GM23338 (cell line): ENCODE results near the gene GATAD2B. TPM values are rescaled to one million over a fixed set of nuclear protein-coding genes. Genes with fewer than 3 reads are reported as not detected.

Source experiments
- ATAC-seq: fragments of 200-7000 bp; cut with Tn5 transposase; 3 replicates; pipeline ENCODE4 v1.9.1; 2020
- DNase-seq: peaks from one replicate; pipeline ENCODE4 v3.0.0-alpha.2; 2015; ENCODE audit warnings: low spot score
- H2AFZ ChIP-seq: fragments of 200-600 bp; sonication (generic); 2 replicates; pipeline ENCODE4 v1.8.0; 2016; ENCODE audit warnings: antibody characterized with exemption, mild to moderate bottlenecking, moderate library complexity
- H3F3A ChIP-seq: fragments of 200-600 bp; sonication (generic); replicated peaks from 2 replicates; pipeline ENCODE4 v1.8.0; 2017; ENCODE audit warnings: antibody characterized with exemption, mixed run types, low read depth
- H3K27ac ChIP-seq: fragments of 200-600 bp; sonication (generic); 2 replicates; pipeline ENCODE4 v1.6.1; 2016; ENCODE audit warnings: low read depth
- H3K27me3 ChIP-seq: fragments of 200-600 bp; sonication (generic); 2 replicates; pipeline ENCODE4 v1.8.0; 2016; ENCODE audit warnings: mild to moderate bottlenecking, mixed run types, moderate library complexity; ENCODE audit not compliant: insufficient read depth
- H3K36me3 ChIP-seq: fragments of 200-600 bp; sonication (generic); 2 replicates; pipeline ENCODE4 v1.8.0; 2016; ENCODE audit warnings: mild to moderate bottlenecking; ENCODE audit not compliant: insufficient read depth
- H3K4me1 ChIP-seq: fragments of 200-600 bp; sonication (generic); 2 replicates; pipeline ENCODE4 v1.8.0; 2016; ENCODE audit warnings: mild to moderate bottlenecking, moderate library complexity; ENCODE audit not compliant: insufficient read depth
- H3K4me2 ChIP-seq: fragments of 200-600 bp; sonication (generic); 2 replicates; pipeline ENCODE4 v1.7.1; 2017; ENCODE audit warnings: mixed run types
- H3K4me3 ChIP-seq: fragments of 200-600 bp; sonication (generic); 2 replicates; pipeline ENCODE4 v1.6.1; 2016; ENCODE audit warnings: mixed run types
- H3K79me2 ChIP-seq: fragments of 200-600 bp; sonication (generic); replicated peaks from 2 replicates; pipeline ENCODE4 v1.8.0; 2017; ENCODE audit warnings: mild to moderate bottlenecking; ENCODE audit not compliant: insufficient read depth
- H3K9me2 ChIP-seq: fragments of 200-600 bp; sonication (generic); 2 replicates; pipeline ENCODE4 v1.8.0; 2017; ENCODE audit not compliant: insufficient read depth
- H4K20me1 ChIP-seq: fragments of 200-600 bp; sonication (generic); replicated peaks from 2 replicates; pipeline ENCODE4 v1.8.0; 2017; ENCODE audit warnings: mild to moderate bottlenecking; ENCODE audit not compliant: insufficient read depth
- H3K27ac Mint-ChIP-seq: 2 replicates; pipeline ENCODE4 v1.8.0; 2020; ENCODE audit warnings: inconsistent platforms, mild to moderate bottlenecking, moderate library complexity, mixed read lengths
- H3K27me3 Mint-ChIP-seq: 3 replicates; pipeline ENCODE4 v1.8.0; 2022; ENCODE audit warnings: low read depth, mild to moderate bottlenecking, moderate library complexity, mixed read lengths, inconsistent platforms; ENCODE audit not compliant: insufficient read depth, poor library complexity
- H3K36me3 Mint-ChIP-seq: 3 replicates; pipeline ENCODE4 v1.8.0; 2021; ENCODE audit warnings: low read depth, mild to moderate bottlenecking, inconsistent platforms, moderate library complexity, mixed read lengths
- H3K4me1 Mint-ChIP-seq: 3 replicates; pipeline ENCODE4 v1.8.0; 2020; ENCODE audit warnings: mild to moderate bottlenecking, inconsistent platforms, mixed read lengths
- H3K4me3 Mint-ChIP-seq: 3 replicates; pipeline ENCODE4 v1.8.0; 2021; ENCODE audit warnings: moderate library complexity, mild to moderate bottlenecking, inconsistent platforms, mixed read lengths
- H3K9me3 Mint-ChIP-seq: 3 replicates; pipeline ENCODE4 v1.8.0; 2020; ENCODE audit warnings: moderate library complexity, mild to moderate bottlenecking, inconsistent platforms, mixed read lengths
- EZH2 ChIP-seq: fragments of 200-600 bp; sonication (generic); IDR thresholded peaks from one replicate; pipeline ENCODE4 v1.8.0; 2017; ENCODE audit warnings: antibody characterized with exemption, mild to moderate bottlenecking, low read depth; ENCODE audit not compliant: unreplicated experiment
- EZH2phosphoT487 ChIP-seq: fragments of 200-600 bp; sonication (generic); IDR thresholded peaks from one replicate; pipeline ENCODE4 v1.8.1; 2018; ENCODE audit warnings: antibody characterized with exemption; ENCODE audit not compliant: unreplicated experiment
- JUNB ChIP-seq: IDR thresholded peaks from one replicate; pipeline ENCODE4 v1.6.1; 2016; ENCODE audit warnings: antibody characterized with exemption; ENCODE audit not compliant: unreplicated experiment
- POLR2AphosphoS5 ChIP-seq: IDR thresholded peaks from 2 replicates; pipeline ENCODE4 v1.6.1; 2016; ENCODE audit warnings: antibody characterized with exemption, low read depth
- STAT1 ChIP-seq: IDR thresholded peaks from one replicate; pipeline ENCODE4 v1.6.1; 2016; ENCODE audit warnings: antibody characterized with exemption; ENCODE audit not compliant: unreplicated experiment
- polyA plus RNA-seq: library from polyadenylated mRNA; unstranded; fragments of >200 nt; fragmentation: Nextera tagmentation; extraction: Ambion mirVana; gene quantifications from 2 replicates; pipeline ENCODE4 v1.2.1, GENCODE V29; 2016
- total RNA-seq: library from RNA; depleted of rRNA; stranded (reverse); fragments of >200 nt; shearing (Covaris generic); gene quantifications from 2 replicates; pipeline ENCODE4 v1.2.3, GENCODE V29; 2014
- TF ChIP-seq, protein P1 (sequence below): IDR thresholded peaks from one replicate; pipeline ENCODE4 v1.6.1; 2018; ENCODE audit warnings: antibody characterized with exemption; ENCODE audit not compliant: unreplicated experiment
- TF ChIP-seq, protein P2 (sequence below), 2 experiments: fragments of 200-600 bp in 1 of 2; sonication (generic) in 1 of 2; conservative IDR thresholded peaks; 2 replicates each; pipeline versions ENCODE4 v1.5.1 to v1.6.1; 2016 to 2017; ENCODE audit warnings: antibody characterized with exemption in 2 of 2, low read depth in 2 of 2, mild to moderate bottlenecking in 2 of 2, moderate library complexity in 1 of 2
- TF ChIP-seq, protein P3 (sequence below): fragments of 250-450 bp; sonication (Bioruptor Pico); IDR thresholded peaks from 2 replicates; pipeline ENCODE4 v1.5.0; 2020; ENCODE audit warnings: mild to moderate bottlenecking, moderate library complexity

GATAD2B gene
- total and polyA plus RNA-seq, 2 experiments from 2014 or later: 5.2 to 17.8 TPM

DNA sequence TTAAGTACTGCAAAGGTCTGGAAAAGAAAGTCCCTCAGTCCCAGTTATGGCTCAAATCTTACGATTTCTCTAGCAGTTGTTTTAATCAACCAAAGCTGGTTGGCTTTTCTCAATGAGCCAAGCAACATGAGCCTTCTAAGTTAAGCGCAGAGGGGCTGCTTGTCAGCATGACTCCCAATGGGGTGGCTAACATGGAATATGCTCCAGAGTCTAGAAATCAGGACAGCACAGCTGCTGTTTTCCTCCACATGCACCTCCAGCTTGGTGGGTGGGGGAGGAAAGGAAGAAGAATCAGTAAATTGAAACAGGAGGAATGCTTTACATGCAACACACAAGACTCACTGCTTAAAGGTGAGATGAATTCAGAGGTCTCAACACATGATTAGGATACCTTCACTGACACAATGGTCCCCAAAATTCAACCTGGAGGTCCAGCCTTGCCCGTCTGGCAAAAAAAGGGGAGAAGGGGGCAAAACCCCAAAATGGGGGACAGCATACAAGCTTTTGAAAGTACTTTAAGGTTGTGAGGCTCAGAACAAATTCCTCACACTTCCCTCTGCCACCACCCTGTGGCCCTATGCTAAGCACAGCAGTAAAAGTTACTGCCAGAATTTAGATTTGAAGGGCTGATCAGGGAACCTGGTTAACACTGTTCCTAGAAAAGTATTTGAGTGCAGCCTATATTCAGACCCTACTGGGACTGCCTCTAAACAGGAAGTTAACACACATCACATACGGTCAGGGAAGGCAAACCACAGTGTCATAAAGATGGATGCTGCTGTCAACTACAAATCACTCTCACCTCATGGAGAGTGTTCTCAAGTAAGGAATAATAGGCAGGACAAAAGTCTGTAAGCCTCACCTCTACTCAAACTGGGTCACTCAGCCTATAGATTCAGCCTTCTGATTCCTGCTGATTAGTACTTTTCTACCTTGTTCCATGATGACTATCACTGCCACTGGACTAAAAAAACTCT is 2.6 kb downstream of the GATAD2B start:
- H3K27me3 ChIP-seq: no peaks in the 10 kb centered on the region
- H3K36me3 ChIP-seq: no peaks in the 10 kb centered on the region; the same call in 1 of the 2 replicates
- Mint-ChIP-seq H3K9me3 (no peaks in the 10 kb centered on the region; the same call in 2 of the 3 replicates), H3K36me3 (peaks cover 3% of the 10 kb centered on the region; the same call in 1 of the 3 replicates), H3K4me3 (peak overlapping the region; percentile 83), H3K27me3 (peaks cover 18% of the 10 kb centered on the region), H3K27ac (no peak overlapping the region), H3K4me1 (peaks cover 22% of the 10 kb centered on the region)
- H3K4me2 ChIP-seq: peak overlapping the region; percentile 92
- H3K9me2 ChIP-seq: no peaks in the 10 kb centered on the region
- ATAC-seq (no peak), DNase-seq (no peak)
- H3F3A ChIP-seq: peaks cover 13% of the 10 kb centered on the region; the same call in 1 of the 2 replicates
- peaks cover 18% of the 10 kb centered on the region for H3K4me1 ChIP-seq
- H3K4me3 ChIP-seq: peak overlapping the region; percentile 99
- TF ChIP-seq, protein P1, sequence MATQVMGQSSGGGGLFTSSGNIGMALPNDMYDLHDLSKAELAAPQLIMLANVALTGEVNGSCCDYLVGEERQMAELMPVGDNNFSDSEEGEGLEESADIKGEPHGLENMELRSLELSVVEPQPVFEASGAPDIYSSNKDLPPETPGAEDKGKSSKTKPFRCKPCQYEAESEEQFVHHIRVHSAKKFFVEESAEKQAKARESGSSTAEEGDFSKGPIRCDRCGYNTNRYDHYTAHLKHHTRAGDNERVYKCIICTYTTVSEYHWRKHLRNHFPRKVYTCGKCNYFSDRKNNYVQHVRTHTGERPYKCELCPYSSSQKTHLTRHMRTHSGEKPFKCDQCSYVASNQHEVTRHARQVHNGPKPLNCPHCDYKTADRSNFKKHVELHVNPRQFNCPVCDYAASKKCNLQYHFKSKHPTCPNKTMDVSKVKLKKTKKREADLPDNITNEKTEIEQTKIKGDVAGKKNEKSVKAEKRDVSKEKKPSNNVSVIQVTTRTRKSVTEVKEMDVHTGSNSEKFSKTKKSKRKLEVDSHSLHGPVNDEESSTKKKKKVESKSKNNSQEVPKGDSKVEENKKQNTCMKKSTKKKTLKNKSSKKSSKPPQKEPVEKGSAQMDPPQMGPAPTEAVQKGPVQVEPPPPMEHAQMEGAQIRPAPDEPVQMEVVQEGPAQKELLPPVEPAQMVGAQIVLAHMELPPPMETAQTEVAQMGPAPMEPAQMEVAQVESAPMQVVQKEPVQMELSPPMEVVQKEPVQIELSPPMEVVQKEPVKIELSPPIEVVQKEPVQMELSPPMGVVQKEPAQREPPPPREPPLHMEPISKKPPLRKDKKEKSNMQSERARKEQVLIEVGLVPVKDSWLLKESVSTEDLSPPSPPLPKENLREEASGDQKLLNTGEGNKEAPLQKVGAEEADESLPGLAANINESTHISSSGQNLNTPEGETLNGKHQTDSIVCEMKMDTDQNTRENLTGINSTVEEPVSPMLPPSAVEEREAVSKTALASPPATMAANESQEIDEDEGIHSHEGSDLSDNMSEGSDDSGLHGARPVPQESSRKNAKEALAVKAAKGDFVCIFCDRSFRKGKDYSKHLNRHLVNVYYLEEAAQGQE: no peak
- TF ChIP-seq, protein P2, sequence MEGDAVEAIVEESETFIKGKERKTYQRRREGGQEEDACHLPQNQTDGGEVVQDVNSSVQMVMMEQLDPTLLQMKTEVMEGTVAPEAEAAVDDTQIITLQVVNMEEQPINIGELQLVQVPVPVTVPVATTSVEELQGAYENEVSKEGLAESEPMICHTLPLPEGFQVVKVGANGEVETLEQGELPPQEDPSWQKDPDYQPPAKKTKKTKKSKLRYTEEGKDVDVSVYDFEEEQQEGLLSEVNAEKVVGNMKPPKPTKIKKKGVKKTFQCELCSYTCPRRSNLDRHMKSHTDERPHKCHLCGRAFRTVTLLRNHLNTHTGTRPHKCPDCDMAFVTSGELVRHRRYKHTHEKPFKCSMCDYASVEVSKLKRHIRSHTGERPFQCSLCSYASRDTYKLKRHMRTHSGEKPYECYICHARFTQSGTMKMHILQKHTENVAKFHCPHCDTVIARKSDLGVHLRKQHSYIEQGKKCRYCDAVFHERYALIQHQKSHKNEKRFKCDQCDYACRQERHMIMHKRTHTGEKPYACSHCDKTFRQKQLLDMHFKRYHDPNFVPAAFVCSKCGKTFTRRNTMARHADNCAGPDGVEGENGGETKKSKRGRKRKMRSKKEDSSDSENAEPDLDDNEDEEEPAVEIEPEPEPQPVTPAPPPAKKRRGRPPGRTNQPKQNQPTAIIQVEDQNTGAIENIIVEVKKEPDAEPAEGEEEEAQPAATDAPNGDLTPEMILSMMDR (conservative IDR thresholded peaks at IDR 0.05; ENCODE audit: low read depth in 2 of 2): peak; percentile 16 to 35; a peak in 2 of 4 replicates
- TF ChIP-seq EZH2phosphoT487 (no peak), JUNB (no peak), EZH2 (no peak), STAT1 (no peak), POLR2AphosphoS5 (no peak)
- peaks cover 70% of the 10 kb centered on the region for H3K79me2 ChIP-seq
- peaks cover 56% of the 10 kb centered on the region for H4K20me1 ChIP-seq
- no peak overlapping the region for H2AFZ ChIP-seq
- H3K27ac ChIP-seq: no peak overlapping the region

DNA sequence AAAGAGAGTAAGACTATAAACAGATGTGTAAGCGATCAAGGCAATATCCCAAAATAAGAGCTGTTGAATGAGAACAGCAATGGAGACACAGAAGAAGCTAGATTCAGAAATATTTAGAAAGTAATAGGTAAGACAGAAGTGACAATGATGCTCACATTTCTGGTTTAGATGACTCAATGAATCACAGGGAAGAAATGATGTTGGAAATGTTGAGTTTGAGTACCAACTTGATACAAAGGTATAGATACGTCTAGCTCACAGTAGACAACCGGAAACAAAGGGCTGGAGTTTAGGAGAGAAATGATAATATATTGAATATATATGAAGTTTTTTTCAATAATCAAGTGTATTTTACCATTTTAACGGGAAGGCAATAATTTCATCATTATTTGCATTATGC is 6.5 kb downstream of the GATAD2B start:
- no peak for DNase-seq
- Mint-ChIP-seq H3K4me3 (no peak overlapping the region), H3K9me3 (no peaks in the 10 kb centered on the region), H3K27me3 (peaks cover 4% of the 10 kb centered on the region), H3K36me3 (peaks cover 6% of the 10 kb centered on the region; the same call in 1 of the 3 replicates), H3K4me1 (peaks cover 16% of the 10 kb centered on the region), H3K27ac (no peak overlapping the region)
- H3F3A ChIP-seq: no peaks in the 10 kb centered on the region; the same call in none of the 2 replicates
- no peak for ATAC-seq
- H3K27me3 ChIP-seq: no peaks in the 10 kb centered on the region
- peaks cover 100% of the 10 kb centered on the region for H3K79me2 ChIP-seq
- H3K4me3 ChIP-seq: no peak overlapping the region
- H3K27ac ChIP-seq: no peak overlapping the region
- peaks cover 17% of the 10 kb centered on the region for H3K4me1 ChIP-seq
- H4K20me1 ChIP-seq: peaks cover 79% of the 10 kb centered on the region
- no peaks in the 10 kb centered on the region for H3K9me2 ChIP-seq
- no peak overlapping the region for H2AFZ ChIP-seq
- H3K4me2 ChIP-seq: no peak overlapping the region
- no peaks in the 10 kb centered on the region; the same call in 1 of the 2 replicates for H3K36me3 ChIP-seq
- TF ChIP-seq, protein P3, sequence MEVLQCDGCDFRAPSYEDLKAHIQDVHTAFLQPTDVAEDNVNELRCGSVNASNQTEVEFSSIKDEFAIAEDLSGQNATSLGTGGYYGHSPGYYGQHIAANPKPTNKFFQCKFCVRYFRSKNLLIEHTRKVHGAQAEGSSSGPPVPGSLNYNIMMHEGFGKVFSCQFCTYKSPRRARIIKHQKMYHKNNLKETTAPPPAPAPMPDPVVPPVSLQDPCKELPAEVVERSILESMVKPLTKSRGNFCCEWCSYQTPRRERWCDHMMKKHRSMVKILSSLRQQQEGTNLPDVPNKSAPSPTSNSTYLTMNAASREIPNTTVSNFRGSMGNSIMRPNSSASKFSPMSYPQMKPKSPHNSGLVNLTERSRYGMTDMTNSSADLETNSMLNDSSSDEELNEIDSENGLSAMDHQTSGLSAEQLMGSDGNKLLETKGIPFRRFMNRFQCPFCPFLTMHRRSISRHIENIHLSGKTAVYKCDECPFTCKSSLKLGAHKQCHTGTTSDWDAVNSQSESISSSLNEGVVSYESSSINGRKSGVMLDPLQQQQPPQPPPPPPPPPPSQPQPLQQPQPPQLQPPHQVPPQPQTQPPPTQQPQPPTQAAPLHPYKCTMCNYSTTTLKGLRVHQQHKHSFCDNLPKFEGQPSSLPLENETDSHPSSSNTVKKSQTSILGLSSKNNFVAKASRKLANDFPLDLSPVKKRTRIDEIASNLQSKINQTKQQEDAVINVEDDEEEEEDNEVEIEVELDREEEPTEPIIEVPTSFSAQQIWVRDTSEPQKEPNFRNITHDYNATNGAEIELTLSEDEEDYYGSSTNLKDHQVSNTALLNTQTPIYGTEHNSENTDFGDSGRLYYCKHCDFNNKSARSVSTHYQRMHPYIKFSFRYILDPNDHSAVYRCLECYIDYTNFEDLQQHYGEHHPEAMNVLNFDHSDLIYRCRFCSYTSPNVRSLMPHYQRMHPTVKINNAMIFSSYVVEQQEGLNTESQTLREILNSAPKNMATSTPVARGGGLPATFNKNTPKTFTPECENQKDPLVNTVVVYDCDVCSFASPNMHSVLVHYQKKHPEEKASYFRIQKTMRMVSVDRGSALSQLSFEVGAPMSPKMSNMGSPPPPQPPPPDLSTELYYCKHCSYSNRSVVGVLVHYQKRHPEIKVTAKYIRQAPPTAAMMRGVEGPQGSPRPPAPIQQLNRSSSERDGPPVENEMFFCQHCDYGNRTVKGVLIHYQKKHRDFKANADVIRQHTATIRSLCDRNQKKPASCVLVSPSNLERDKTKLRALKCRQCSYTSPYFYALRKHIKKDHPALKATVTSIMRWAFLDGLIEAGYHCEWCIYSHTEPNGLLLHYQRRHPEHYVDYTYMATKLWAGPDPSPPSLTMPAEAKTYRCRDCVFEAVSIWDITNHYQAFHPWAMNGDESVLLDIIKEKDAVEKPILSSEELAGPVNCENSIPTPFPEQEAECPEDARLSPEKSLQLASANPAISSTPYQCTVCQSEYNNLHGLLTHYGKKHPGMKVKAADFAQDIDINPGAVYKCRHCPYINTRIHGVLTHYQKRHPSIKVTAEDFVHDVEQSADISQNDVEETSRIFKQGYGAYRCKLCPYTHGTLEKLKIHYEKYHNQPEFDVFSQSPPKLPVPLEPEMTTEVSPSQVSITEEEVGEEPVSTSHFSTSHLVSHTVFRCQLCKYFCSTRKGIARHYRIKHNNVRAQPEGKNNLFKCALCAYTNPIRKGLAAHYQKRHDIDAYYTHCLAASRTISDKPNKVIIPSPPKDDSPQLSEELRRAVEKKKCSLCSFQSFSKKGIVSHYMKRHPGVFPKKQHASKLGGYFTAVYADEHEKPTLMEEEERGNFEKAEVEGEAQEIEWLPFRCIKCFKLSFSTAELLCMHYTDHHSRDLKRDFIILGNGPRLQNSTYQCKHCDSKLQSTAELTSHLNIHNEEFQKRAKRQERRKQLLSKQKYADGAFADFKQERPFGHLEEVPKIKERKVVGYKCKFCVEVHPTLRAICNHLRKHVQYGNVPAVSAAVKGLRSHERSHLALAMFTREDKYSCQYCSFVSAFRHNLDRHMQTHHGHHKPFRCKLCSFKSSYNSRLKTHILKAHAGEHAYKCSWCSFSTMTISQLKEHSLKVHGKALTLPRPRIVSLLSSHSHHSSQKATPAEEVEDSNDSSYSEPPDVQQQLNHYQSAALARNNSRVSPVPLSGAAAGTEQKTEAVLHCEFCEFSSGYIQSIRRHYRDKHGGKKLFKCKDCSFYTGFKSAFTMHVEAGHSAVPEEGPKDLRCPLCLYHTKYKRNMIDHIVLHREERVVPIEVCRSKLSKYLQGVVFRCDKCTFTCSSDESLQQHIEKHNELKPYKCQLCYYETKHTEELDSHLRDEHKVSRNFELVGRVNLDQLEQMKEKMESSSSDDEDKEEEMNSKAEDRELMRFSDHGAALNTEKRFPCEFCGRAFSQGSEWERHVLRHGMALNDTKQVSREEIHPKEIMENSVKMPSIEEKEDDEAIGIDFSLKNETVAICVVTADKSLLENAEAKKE (CRISPR knock-in tag): no peak
